AG10803 (cell line): ENCODE measurements around the gene TMEM213.

ENCODE experiments used
- DNase-seq: peaks from one replicate; pipeline ENCODE4 v3.0.0; 2010; ENCODE audit warnings: low read depth
- H3K4me3 ChIP-seq: 2 replicates; pipeline ENCODE4 v1.5.1; 2011; ENCODE audit warnings: mild to moderate bottlenecking, low read length, control low read depth
- TF ChIP-seq, protein P1 (sequence below): conservative IDR thresholded peaks from 2 replicates; pipeline ENCODE4 v1.5.1; 2011; ENCODE audit warnings: mild to moderate bottlenecking, low read length, control low read depth, inconsistent platforms

TMEM213 gene

DNA sequence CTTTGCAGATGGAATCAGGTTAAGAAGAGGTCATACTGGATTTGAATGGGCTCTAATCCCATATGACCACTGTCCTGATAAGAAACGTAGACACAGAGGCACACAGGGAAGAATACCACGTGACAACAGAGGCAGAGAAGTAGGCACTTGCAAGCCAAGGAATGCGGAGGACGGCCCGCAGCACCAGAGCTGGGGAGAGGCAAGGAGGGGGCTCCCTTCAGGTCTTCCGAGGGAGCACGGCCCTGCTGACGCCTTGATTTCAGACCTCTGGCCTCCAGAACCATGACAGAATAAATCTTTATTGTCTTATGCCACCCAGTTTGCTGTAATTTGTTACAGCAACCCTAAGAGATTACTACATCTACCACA is 44.7 kb upstream of the TMEM213 start:
- no peak overlapping the region for H3K4me3 ChIP-seq
- DNase-seq, result no peak
- TF ChIP-seq, protein P1, sequence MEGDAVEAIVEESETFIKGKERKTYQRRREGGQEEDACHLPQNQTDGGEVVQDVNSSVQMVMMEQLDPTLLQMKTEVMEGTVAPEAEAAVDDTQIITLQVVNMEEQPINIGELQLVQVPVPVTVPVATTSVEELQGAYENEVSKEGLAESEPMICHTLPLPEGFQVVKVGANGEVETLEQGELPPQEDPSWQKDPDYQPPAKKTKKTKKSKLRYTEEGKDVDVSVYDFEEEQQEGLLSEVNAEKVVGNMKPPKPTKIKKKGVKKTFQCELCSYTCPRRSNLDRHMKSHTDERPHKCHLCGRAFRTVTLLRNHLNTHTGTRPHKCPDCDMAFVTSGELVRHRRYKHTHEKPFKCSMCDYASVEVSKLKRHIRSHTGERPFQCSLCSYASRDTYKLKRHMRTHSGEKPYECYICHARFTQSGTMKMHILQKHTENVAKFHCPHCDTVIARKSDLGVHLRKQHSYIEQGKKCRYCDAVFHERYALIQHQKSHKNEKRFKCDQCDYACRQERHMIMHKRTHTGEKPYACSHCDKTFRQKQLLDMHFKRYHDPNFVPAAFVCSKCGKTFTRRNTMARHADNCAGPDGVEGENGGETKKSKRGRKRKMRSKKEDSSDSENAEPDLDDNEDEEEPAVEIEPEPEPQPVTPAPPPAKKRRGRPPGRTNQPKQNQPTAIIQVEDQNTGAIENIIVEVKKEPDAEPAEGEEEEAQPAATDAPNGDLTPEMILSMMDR, result no peak

DNA sequence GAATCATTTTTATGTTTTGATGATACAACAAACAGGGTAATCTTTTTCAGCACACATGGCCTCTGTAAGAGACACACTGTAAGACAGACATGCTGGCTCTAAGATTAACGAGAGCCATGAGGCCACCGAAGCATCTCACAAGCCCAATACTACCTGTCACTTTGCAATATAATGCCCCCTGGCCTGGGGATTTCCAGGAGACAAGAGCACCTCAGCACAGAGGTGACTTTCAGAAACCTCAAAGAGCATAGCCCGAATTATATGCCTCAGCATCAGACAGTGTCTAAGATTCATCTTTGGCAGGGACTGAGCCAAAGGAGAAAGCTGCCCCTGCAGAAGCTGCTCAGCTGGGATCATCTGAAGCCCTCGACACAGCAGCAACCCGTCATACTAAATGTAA is 44.2 kb upstream of the TMEM213 start:
- DNase-seq, result no peak
- no peak overlapping the region for H3K4me3 ChIP-seq
- TF ChIP-seq, protein P1, result no peak

DNA sequence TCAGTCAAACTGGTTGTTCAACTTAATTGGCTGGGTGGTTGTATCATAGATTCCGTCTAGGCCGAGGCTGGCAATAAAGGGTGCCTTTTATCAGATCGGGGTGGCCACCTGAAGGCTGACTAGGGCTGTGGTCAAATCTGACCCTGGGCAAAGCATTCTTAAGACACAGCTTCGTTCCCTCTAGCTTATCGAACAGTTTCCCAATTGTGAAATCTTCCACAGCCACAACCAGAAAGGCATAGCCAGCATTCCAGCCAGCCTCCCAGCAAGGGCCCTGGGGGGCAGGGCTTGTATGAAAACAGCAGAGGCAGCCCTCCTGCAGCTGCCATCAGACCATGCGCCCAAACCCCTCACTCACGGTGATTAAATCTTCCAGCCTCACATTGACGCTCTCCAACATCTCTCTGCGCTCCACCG is 42.5 kb upstream of the TMEM213 start:
- H3K4me3 ChIP-seq, result no peak overlapping the region
- DNase-seq, result peak; percentile 22
- TF ChIP-seq, protein P1, result no peak

DNA sequence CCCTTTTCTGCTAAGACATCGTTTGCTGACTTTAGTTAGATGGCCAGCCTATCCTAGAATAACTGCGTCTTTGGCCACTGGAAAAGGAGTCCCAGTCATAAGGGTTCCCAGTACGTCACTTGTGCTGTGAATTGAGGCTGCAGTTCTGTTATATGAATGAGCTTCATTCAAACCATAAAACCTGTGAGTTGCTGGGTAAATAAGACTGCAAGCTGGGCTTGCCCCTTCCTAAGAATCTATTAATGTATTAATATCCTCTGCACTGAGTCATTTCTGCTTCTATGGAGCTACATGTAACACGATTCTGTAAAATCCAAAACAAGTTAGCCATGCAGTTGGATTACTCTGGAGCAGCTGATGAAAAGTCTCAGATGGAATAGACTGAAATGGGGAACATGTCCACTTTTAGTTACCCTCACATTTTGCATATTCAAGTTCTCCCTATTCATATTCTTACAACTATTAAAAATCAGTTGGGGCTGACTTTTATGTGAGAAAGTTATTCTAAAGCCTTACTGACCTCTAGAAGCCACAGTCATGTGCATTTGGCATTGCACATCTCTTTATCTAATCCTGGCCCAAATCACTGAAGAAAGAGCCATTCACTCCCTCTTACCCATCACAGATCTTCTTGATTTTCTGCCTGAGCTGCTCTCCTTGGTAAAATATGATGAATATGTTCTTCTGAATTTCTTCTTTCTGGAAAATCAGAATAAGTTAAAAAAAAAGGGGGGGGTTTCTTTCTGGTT is 41.8 kb upstream of the TMEM213 start:
- DNase-seq, result no peak
- no peak overlapping the region for H3K4me3 ChIP-seq

DNA sequence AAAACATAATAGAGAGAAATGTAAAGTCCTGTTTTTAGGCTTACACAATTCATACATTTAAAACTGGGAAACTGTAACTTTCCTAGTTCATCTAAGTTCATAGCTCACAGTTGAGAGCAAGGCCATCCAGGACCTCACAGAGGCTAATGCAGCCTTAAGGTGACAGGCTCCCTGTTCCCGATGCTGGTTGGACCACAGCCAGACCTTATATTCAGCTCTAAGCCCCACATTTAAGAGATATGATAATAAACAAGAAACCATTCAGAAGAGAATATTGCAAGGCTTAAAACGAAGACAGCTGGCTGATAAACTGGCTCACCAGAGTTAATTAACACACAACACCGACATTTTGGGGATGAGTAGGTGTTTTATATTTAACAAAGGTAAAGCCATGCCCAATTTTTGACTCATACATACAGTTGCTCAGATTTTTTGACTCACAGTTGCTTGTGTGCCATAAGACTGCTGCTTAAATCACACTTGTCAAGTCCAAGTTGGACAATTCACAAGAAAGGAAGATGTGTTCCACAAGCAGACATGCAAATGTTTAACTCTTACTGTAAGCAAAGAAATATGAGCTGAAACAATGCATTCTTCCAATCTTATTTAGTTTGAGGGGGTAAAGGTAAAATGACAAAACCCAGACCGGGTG is 41.1 kb upstream of the TMEM213 start:
- TF ChIP-seq, protein P1, result no peak
- no peak overlapping the region for H3K4me3 ChIP-seq
- DNase-seq, result no peak

More for the DNA sequence above, 41.8 kb upstream of the TMEM213 start:
- TF ChIP-seq, protein P1, result no peak

DNA sequence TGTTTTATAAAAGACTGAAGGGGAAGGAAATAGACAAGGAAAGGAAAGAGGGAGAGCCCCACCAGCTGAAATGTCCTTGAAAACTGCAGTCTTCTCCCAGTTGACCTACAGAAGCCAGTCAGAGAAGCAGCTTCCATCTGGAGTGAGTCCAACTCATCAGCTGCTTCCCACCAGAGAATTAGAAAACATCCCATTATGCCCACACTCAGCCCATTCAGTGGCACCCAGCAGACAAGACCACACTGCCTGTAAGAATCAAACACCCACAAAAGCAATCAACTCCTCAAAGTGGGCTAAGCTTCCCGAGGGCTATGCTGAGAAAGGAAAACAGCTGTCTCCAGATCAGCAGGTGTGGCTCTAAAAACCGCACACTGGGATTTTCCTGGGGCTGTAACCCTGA is 29.6 kb upstream of the TMEM213 start:
- no peak for DNase-seq
- TF ChIP-seq, protein P1, result no peak
- H3K4me3 ChIP-seq, result no peak overlapping the region

DNA sequence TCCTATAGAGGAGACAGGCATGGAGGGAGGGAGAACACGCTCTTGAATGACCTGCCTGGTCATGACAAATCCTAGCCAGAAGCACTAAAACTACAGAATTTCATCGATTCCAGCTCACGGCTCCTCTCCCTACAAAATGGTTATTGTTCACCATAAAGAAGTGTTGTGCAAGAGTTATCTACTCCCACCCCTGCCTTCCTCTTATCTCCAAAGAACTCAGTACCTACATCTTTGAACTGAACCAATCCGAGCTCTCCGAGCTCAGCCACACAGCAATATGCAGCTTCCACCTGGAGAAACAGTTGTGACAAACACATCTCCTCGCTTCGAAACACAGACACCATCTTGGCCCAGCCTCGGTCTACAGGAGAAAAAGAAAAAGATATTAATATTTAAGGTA is 26.9 kb upstream of the TMEM213 start:
- DNase-seq, result no peak
- TF ChIP-seq, protein P1, result no peak
- H3K4me3 ChIP-seq, result no peak overlapping the region
